Skin epidermis (tissue), 12 donors: ENCODE measurements around the gene PIK3C2G.

Source experiments
- H3K27ac ChIP-seq, 21 experiments: fragments of 200-600 bp; sonication (generic) in 11 of 21; one replicate each; pipeline ENCODE4 v1.5.0; 2020; ENCODE audit warnings: mild to moderate bottlenecking in 3 of 21, inconsistent platforms in 2 of 21, moderate library complexity in 2 of 21
- H3K4me3 ChIP-seq, 7 experiments: fragments of 200-600 bp; sonication (generic) in 2 of 7; one replicate each; pipeline ENCODE4 v1.5.0; 2020; ENCODE audit warnings: inconsistent platforms in 2 of 7, mild to moderate bottlenecking in 2 of 7, moderate library complexity in 1 of 7

The PIK3C2G gene

GRCh38 chr12:18323159-18323558 lies 61.8 kb downstream of the PIK3C2G start:
- H3K4me3 ChIP-seq: no peak overlapping the region
- no peak overlapping the region for H3K27ac ChIP-seq

- Histone ChIP-seq H3K27ac (no peak overlapping the region), H3K4me3 (no peak overlapping the region)
These were observed 65.7 kb downstream of the PIK3C2G start for GRCh38 chr12:18327036-18327435.

GRCh38 chr12:18332173-18332572 lies 70.9 kb downstream of the PIK3C2G start:
- H3K27ac ChIP-seq: peak overlapping the region in 3 of 21 experiments; percentile 12 to 54 (median 24)
- H3K4me3 ChIP-seq: no peak overlapping the region

- H3K27ac ChIP-seq: no peak overlapping the region
- no peak overlapping the region for H3K4me3 ChIP-seq
These were observed 78.3 kb downstream of the PIK3C2G start for GRCh38 chr12:18339633-18340032.

GRCh38 chr12:18340186-18340585 lies 78.9 kb downstream of the PIK3C2G start:
- Histone ChIP-seq H3K4me3 (no peak overlapping the region), H3K27ac (no peak overlapping the region)

- no peak overlapping the region for H3K4me3 ChIP-seq
- H3K27ac ChIP-seq: no peak overlapping the region
These were observed 79.5 kb downstream of the PIK3C2G start for GRCh38 chr12:18340786-18341185.

- Histone ChIP-seq H3K4me3 (no peak overlapping the region), H3K27ac (no peak overlapping the region)
These were observed 82.4 kb downstream of the PIK3C2G start for GRCh38 chr12:18343708-18344107.

- no peak overlapping the region for H3K27ac ChIP-seq
- no peak overlapping the region for H3K4me3 ChIP-seq
These were observed 83.9 kb downstream of the PIK3C2G start for GRCh38 chr12:18345021-18345735.

- H3K27ac ChIP-seq: no peak overlapping the region
- H3K4me3 ChIP-seq: no peak overlapping the region
These were observed 91.0 kb downstream of the PIK3C2G start for GRCh38 chr12:18352312-18352711.

- Histone ChIP-seq H3K27ac (no peak overlapping the region), H3K4me3 (no peak overlapping the region)
These were observed 94.1 kb downstream of the PIK3C2G start for GRCh38 chr12:18355429-18355828.

GRCh38 chr12:18358077-18358476 lies 96.8 kb downstream of the PIK3C2G start:
- Histone ChIP-seq H3K27ac (no peak overlapping the region), H3K4me3 (no peak overlapping the region)

- H3K4me3 ChIP-seq: no peak overlapping the region
- no peak overlapping the region for H3K27ac ChIP-seq
These were observed 97.6 kb downstream of the PIK3C2G start for GRCh38 chr12:18358930-18359329.

- Histone ChIP-seq H3K4me3 (no peak overlapping the region), H3K27ac (no peak overlapping the region)
These were observed 100.1 kb downstream of the PIK3C2G start for GRCh38 chr12:18361433-18361832.

GRCh38 chr12:18363321-18363720 lies 102.0 kb downstream of the PIK3C2G start:
- Histone ChIP-seq H3K27ac (no peak overlapping the region), H3K4me3 (no peak overlapping the region)

- no peak overlapping the region for H3K4me3 ChIP-seq
- no peak overlapping the region for H3K27ac ChIP-seq
These were observed 107.3 kb downstream of the PIK3C2G start for GRCh38 chr12:18368594-18368993.

GRCh38 chr12:18373181-18373580 lies 111.9 kb downstream of the PIK3C2G start:
- H3K4me3 ChIP-seq: no peak overlapping the region

GRCh38 chr12:18375131-18375530 lies 113.8 kb downstream of the PIK3C2G start:
- Histone ChIP-seq H3K4me3 (no peak overlapping the region), H3K27ac (no peak overlapping the region)

More at GRCh38 chr12:18373181-18373580, 111.9 kb downstream of the PIK3C2G start:
- no peak overlapping the region for H3K27ac ChIP-seq

GRCh38 chr12:18375583-18375982 lies 114.3 kb downstream of the PIK3C2G start:
- no peak overlapping the region for H3K4me3 ChIP-seq
- H3K27ac ChIP-seq: no peak overlapping the region

GRCh38 chr12:18382236-18382885 lies 121.0 kb downstream of the PIK3C2G start:
- no peak overlapping the region for H3K27ac ChIP-seq

GRCh38 chr12:18383203-18383602 lies 121.9 kb downstream of the PIK3C2G start:
- H3K4me3 ChIP-seq: no peak overlapping the region
- H3K27ac ChIP-seq: no peak overlapping the region

More at GRCh38 chr12:18382236-18382885, 121.0 kb downstream of the PIK3C2G start:
- no peak overlapping the region for H3K4me3 ChIP-seq

- H3K4me3 ChIP-seq: no peak overlapping the region
- no peak overlapping the region for H3K27ac ChIP-seq
These were observed 126.4 kb downstream of the PIK3C2G start for GRCh38 chr12:18387706-18388105.
